Glutamatergic neuron (in vitro differentiated cells): ENCODE measurements around the gene KMT5B. TPM values are rescaled to one million over a fixed set of nuclear protein-coding genes. Genes with fewer than 3 reads are reported as not detected.

ENCODE experiments used
- DNase-seq: peaks from one replicate; pipeline ENCODE4 v3.0.0; 2022
- H3K27ac Mint-ChIP-seq: one replicate; pipeline ENCODE4 v1.8.0; 2020; ENCODE audit warnings: mild to moderate bottlenecking, mixed read lengths, inconsistent platforms; ENCODE audit not compliant: unreplicated experiment
- H3K27me3 Mint-ChIP-seq: one replicate; pipeline ENCODE4 v1.8.0; 2020; ENCODE audit warnings: mild to moderate bottlenecking, moderate library complexity, mixed read lengths, inconsistent platforms; ENCODE audit not compliant: unreplicated experiment
- H3K36me3 Mint-ChIP-seq: one replicate; pipeline ENCODE4 v1.8.0; 2020; ENCODE audit warnings: mild to moderate bottlenecking, mixed read lengths, inconsistent platforms; ENCODE audit not compliant: unreplicated experiment
- H3K4me1 Mint-ChIP-seq: one replicate; pipeline ENCODE4 v1.8.0; 2020; ENCODE audit warnings: mild to moderate bottlenecking, low read depth, mixed read lengths, inconsistent platforms; ENCODE audit not compliant: unreplicated experiment
- H3K4me3 Mint-ChIP-seq: one replicate; pipeline ENCODE4 v1.8.0; 2020; ENCODE audit warnings: mild to moderate bottlenecking, mixed read lengths, inconsistent platforms; ENCODE audit not compliant: unreplicated experiment
- H3K9me3 Mint-ChIP-seq: one replicate; pipeline ENCODE4 v1.8.0; 2020; ENCODE audit warnings: mild to moderate bottlenecking, moderate library complexity, mixed read lengths, inconsistent platforms; ENCODE audit not compliant: unreplicated experiment
- CTCF ChIP-seq: fragments of 200-600 bp; sonication (generic); IDR thresholded peaks from one replicate; pipeline ENCODE4 v1.5.0; 2021; ENCODE audit not compliant: partially characterized antibody, unreplicated experiment
- total RNA-seq: library from RNA; stranded (reverse); fragmentation: NEBNext Ultra II Directional; extraction: Animal tissue kit (Norgen Biotek cat#: 25700); gene quantifications from one replicate; pipeline ENCODE4 v1.2.1, GENCODE V29; 2021; ENCODE audit not compliant: unreplicated experiment

The KMT5B gene
- total RNA-seq, 1 donor from 2014 or later = 77.4 TPM

DNA sequence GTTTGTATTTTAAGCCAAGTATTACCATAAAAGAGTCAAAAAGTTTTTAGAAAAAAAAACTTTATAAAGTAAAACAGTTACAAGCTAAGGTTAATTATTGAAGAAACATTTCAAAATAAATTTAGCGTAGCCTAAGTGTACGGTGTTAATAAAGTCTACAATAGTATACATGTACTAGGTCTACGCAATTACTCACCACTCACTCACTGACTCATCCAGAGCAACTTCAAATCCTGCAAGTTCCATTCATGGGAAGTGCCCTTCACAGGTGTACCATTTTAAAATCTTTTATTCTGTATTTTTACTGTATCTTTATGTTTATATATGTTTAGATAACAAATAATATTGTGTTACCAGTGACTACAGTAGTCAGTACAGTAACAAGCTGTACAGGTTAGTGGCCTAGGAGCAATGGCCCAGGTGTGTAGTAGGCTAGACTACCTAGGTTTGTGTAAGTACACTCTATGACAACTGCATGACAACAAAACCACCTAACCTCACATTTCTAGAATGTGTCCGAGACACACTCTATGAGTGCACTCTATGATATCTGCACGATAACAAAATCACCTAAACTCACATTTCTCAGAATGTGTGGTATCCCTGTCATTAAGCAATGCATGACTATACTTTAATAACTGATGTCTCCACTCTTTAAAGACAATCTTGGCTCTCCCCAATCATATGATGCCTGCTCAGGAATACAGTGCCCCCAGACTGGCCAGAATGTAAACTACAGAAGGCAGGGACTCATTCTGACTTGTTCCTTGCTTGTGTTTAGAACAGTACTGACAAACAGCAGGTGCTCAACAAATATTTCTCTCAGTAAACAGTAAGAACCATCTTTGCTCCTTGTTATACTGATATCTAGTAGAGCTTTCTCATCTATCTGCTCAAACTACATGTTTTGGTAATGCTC, 21.2 kb downstream of the KMT5B start:
- H3K9me3 Mint-ChIP-seq = no peaks in the 10 kb centered on the region
- no peak overlapping the region for H3K27ac Mint-ChIP-seq
- peaks cover 8% of the 10 kb centered on the region for H3K4me1 Mint-ChIP-seq
- H3K27me3 Mint-ChIP-seq = peaks cover 2% of the 10 kb centered on the region
- TF ChIP-seq CTCF = no peak
- H3K36me3 Mint-ChIP-seq = no peaks in the 10 kb centered on the region
- no peak for DNase-seq
- no peak overlapping the region for H3K4me3 Mint-ChIP-seq

- Mint-ChIP-seq H3K4me3 (no peak overlapping the region), H3K27ac (peak overlapping the region; percentile 13)
- no peak for TF ChIP-seq CTCF
These were observed 23.2 kb downstream of the KMT5B start for GRCh38 chr11:68189888-68190287.

DNA sequence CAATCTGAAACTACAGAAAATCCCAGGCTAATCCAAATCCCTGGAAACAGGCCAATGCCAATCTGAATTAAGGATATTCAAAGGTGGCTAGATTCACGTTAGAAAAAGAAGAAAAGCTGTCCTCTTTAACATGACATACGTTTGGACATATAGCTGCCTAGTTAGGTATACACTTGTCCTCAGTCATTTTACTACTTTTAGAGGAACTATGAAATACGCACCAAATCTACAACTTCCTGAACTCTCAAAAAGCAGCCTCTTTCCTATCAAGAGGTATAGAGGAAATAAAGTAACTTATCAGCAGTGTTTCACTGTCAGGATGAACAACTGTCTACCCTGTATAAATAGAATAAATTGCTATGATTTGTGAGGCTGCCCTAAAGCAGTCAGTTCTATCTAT, 24.0 kb downstream of the KMT5B start:
- no peak for TF ChIP-seq CTCF
- H3K36me3 Mint-ChIP-seq = no peaks in the 10 kb centered on the region
- H3K9me3 Mint-ChIP-seq = no peaks in the 10 kb centered on the region
- H3K4me1 Mint-ChIP-seq = peaks cover 4% of the 10 kb centered on the region
- DNase-seq = no peak
- peaks cover 2% of the 10 kb centered on the region for H3K27me3 Mint-ChIP-seq
- H3K27ac Mint-ChIP-seq = no peak overlapping the region
- H3K4me3 Mint-ChIP-seq = no peak overlapping the region

More at GRCh38 chr11:68189888-68190287, 23.2 kb downstream of the KMT5B start:
- DNase-seq = no peak
- peaks cover 4% of the 10 kb centered on the region for H3K4me1 Mint-ChIP-seq
- no peaks in the 10 kb centered on the region for H3K9me3 Mint-ChIP-seq
- H3K36me3 Mint-ChIP-seq = no peaks in the 10 kb centered on the region
- H3K27me3 Mint-ChIP-seq = peaks cover 2% of the 10 kb centered on the region

GRCh38 chr11:68186061-68186460, 27.0 kb downstream of the KMT5B start:
- no peak for DNase-seq
- Mint-ChIP-seq H3K27me3 (peaks cover 2% of the 10 kb centered on the region), H3K9me3 (no peaks in the 10 kb centered on the region), H3K4me1 (peaks cover 4% of the 10 kb centered on the region), H3K36me3 (no peaks in the 10 kb centered on the region), H3K27ac (no peak overlapping the region), H3K4me3 (no peak overlapping the region)
- no peak for TF ChIP-seq CTCF
